Uterus (tissue), 4 donors: ENCODE results near the gene FRZB. TPM values are rescaled to one million over a fixed set of nuclear protein-coding genes. Genes with fewer than 3 reads are reported as not detected.

ENCODE experiments used
- DNase-seq, 2 donors: peaks; one replicate each; pipeline ENCODE4 v3.0.0-alpha.2; 2019 to 2020
- H3K27ac ChIP-seq, 2 donors: fragments of 200-600 bp; sonication (generic); 1 replicate in 1 of 2; 2 replicates in 1 of 2; pipeline ENCODE4 v1.5.1; 2016 to 2018
- H3K27me3 ChIP-seq, 2 donors: fragments of 200-600 bp; sonication (generic); one replicate each; pipeline ENCODE4 v1.5.1; 2018 to 2019; ENCODE audit warnings: control low read depth in 1 of 2
- H3K36me3 ChIP-seq, 2 donors: fragments of 200-600 bp; sonication (generic); one replicate each; pipeline ENCODE4 v1.5.1; 2019; ENCODE audit warnings: control low read depth in 1 of 2
- H3K4me1 ChIP-seq, 2 donors: fragments of 200-600 bp; sonication (generic); one replicate each; pipeline ENCODE4 v1.5.1; 2018 to 2019; ENCODE audit warnings: control low read depth in 1 of 2
- H3K4me3 ChIP-seq, 2 donors: fragments of 200-600 bp; sonication (generic); 1 replicate in 1 of 2; 2 replicates in 1 of 2; pipeline ENCODE4 v1.5.1; 2018 to 2019; ENCODE audit warnings: mild to moderate bottlenecking in 1 of 2
- H3K9me3 ChIP-seq, 2 donors: fragments of 200-600 bp; sonication (generic); one replicate each; pipeline ENCODE4 v1.5.1; 2019; ENCODE audit warnings: control low read depth in 1 of 2
- CTCF ChIP-seq, 4 experiments: fragments of 200-600 bp in 2 of 4; fragments of 450-650 bp in 2 of 4; sonication (generic) in 2 of 4; IDR thresholded peaks; one replicate each; pipeline ENCODE4 v1.5.1; 2016 to 2019; ENCODE audit warnings: antibody characterized with exemption in 4 of 4, mild to moderate bottlenecking in 2 of 4, moderate library complexity in 1 of 4
- POLR2A ChIP-seq, 2 donors: fragments of 450-650 bp; IDR thresholded peaks; one replicate each; pipeline ENCODE4 v1.6.1; 2016; ENCODE audit warnings: antibody characterized with exemption in 2 of 2, mild to moderate bottlenecking in 1 of 2, moderate library complexity in 1 of 2
- intact Hi-C: fragments of 100-400 bp; cut with DNase I; formaldehyde crosslinking; loops from one replicate; pipeline ENCODE4 v1.15.1; 2023; ENCODE audit warnings: low total_unique reads
- total RNA-seq, 4 donors: library from RNA; depleted of rRNA in 3 of 4; stranded (reverse); fragments of >200 nt in 3 of 4; gene quantifications; one replicate each; pipeline versions ENCODE4 v1.1.0 to v1.2.4, GENCODE V29; 2014 to 2023
- donor health status: DM: yes; HTN: yes; CAD: no.

The FRZB gene
- total RNA-seq, 4 donors from 2014 or later: 0.29 to 15.1 (median 7.3) TPM

GRCh38 chr2:182826496-182826895 lies 39.9 kb downstream of the FRZB start:
- DNase-seq: no peak
- intact Hi-C loops: no loop called here
- no peaks in the 10 kb centered on the region for H3K4me1 ChIP-seq
- no peaks in the 10 kb centered on the region for H3K36me3 ChIP-seq
- no peak for TF ChIP-seq POLR2A (IDR thresholded peaks at IDR 0.05)
- TF ChIP-seq CTCF (IDR thresholded peaks at IDR 0.05): no peak
- H3K27me3 ChIP-seq: no peaks in the 10 kb centered on the region
- no peak overlapping the region for H3K4me3 ChIP-seq
- no peaks in the 10 kb centered on the region for H3K9me3 ChIP-seq
- no peak overlapping the region for H3K27ac ChIP-seq

- TF ChIP-seq CTCF (IDR thresholded peaks at IDR 0.05): no peak
- no peak for TF ChIP-seq POLR2A (IDR thresholded peaks at IDR 0.05)
- no peak overlapping the region for H3K4me3 ChIP-seq
- no peak overlapping the region for H3K27ac ChIP-seq
- H3K4me1 ChIP-seq: no peaks in the 10 kb centered on the region
- no peaks in the 10 kb centered on the region for H3K36me3 ChIP-seq
- H3K27me3 ChIP-seq: no peaks in the 10 kb centered on the region
- intact Hi-C loops: no loop called here
- H3K9me3 ChIP-seq: no peaks in the 10 kb centered on the region
- DNase-seq: no peak
These were observed 40.4 kb downstream of the FRZB start for GRCh38 chr2:182826064-182826463.

DNA sequence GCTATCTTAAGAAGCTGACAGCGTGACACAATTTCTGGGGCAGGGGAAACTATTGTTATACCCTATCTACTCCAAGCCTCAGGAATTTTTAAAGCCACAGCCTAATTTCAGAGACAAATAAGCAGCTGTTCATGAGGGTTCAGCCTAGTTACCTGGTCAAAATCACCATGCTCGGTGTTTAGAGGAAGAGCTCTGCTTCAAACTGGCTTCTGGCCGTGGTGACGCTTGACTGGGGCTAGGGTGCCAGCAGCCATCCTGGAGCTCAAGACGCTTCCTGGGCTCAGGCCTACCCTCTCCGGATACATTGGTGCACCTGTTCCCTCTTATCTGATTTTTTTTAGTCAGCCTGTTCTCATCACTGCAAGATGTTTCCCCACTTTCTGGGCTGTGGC lies 41.7 kb downstream of the FRZB start:
- no peak for DNase-seq
- intact Hi-C loops: no loop called here
- no peaks in the 10 kb centered on the region for H3K27me3 ChIP-seq
- TF ChIP-seq CTCF (IDR thresholded peaks at IDR 0.05): no peak
- TF ChIP-seq POLR2A (IDR thresholded peaks at IDR 0.05): no peak
- no peak overlapping the region for H3K27ac ChIP-seq
- H3K4me1 ChIP-seq: no peaks in the 10 kb centered on the region
- no peaks in the 10 kb centered on the region for H3K9me3 ChIP-seq
- H3K36me3 ChIP-seq: no peaks in the 10 kb centered on the region
- H3K4me3 ChIP-seq: no peak overlapping the region

GRCh38 chr2:182824056-182824766 lies 42.2 kb downstream of the FRZB start:
- H3K4me3 ChIP-seq: no peak overlapping the region
- no peaks in the 10 kb centered on the region for H3K9me3 ChIP-seq

More at GRCh38 chr2:182824056-182824766, 42.2 kb downstream of the FRZB start:
- H3K36me3 ChIP-seq: no peaks in the 10 kb centered on the region
- no peaks in the 10 kb centered on the region for H3K27me3 ChIP-seq
- DNase-seq: no peak
- no peaks in the 10 kb centered on the region for H3K4me1 ChIP-seq
- TF ChIP-seq CTCF (IDR thresholded peaks at IDR 0.05) (no peak), POLR2A (IDR thresholded peaks at IDR 0.05) (no peak)
- intact Hi-C loops: no loop called here
- H3K27ac ChIP-seq: no peak overlapping the region
